Calu3 (cell line): Measurements from ENCODE around the gene CPA4. TPM values are rescaled to one million over a fixed set of nuclear protein-coding genes. Genes with fewer than 3 reads are reported as not detected.
"Not testable (repeated sequence)": the region's sequence is repeated elsewhere in the genome, so short reads cannot be mapped to it uniquely, and the experiment has no call there.

Experiments
- Bru-seq: library from RNA; stranded (reverse); fragments of 400-500 nt; gene quantifications from one replicate; lab custom pipeline; 2021; lab: Mats Ljungman, UMichigan
- BruChase-seq, 2 experiments: library from RNA; stranded (reverse); fragments of 400-500 nt; gene quantifications; one replicate each; lab custom pipeline; 2021; lab: Mats Ljungman, UMichigan
- BruUV-seq: library from RNA; stranded (reverse); fragments of 400-500 nt; replicated peaks from 2 replicates; lab custom pipeline; 2021; lab: Mats Ljungman, UMichigan
- CTCF ChIA-PET: fragments of 300-600 bp; sonication (Branson Sonifier 250); formaldehyde crosslinking; loops from one replicate; lab custom pipeline; 2022; ENCODE audit warnings: antibody characterized with exemption; lab: Charles Lee
- DNase-seq: peaks from one replicate; pipeline ENCODE4 v3.0.0; 2022
- H3K27ac Mint-ChIP-seq: one replicate; pipeline ENCODE4 v1.8.0; 2022; ENCODE audit warnings: mixed read lengths; ENCODE audit not compliant: unreplicated experiment
- H3K27me3 Mint-ChIP-seq: one replicate; pipeline ENCODE4 v1.8.0; 2022; ENCODE audit warnings: mixed read lengths; ENCODE audit not compliant: unreplicated experiment
- H3K36me3 Mint-ChIP-seq: one replicate; pipeline ENCODE4 v1.8.0; 2022; ENCODE audit warnings: mild to moderate bottlenecking, moderate library complexity, mixed read lengths; ENCODE audit not compliant: insufficient read depth, unreplicated experiment
- H3K4me1 Mint-ChIP-seq: one replicate; pipeline ENCODE4 v1.8.0; 2022; ENCODE audit warnings: mild to moderate bottlenecking, low read depth, mixed read lengths; ENCODE audit not compliant: unreplicated experiment
- H3K4me3 Mint-ChIP-seq: one replicate; pipeline ENCODE4 v1.8.0; 2022; ENCODE audit warnings: mild to moderate bottlenecking, low read depth, moderate library complexity, mixed read lengths; ENCODE audit not compliant: unreplicated experiment
- H3K9me3 Mint-ChIP-seq: one replicate; pipeline ENCODE4 v1.8.0; 2022; ENCODE audit warnings: low read depth, mixed read lengths; ENCODE audit not compliant: unreplicated experiment
- intact Hi-C: fragments of 100-400 bp; cut with micrococcal nuclease; formaldehyde crosslinking; loops from one replicate; pipeline ENCODE4 v1.10.0; 2022; ENCODE audit not compliant: unreplicated experiment
- long read RNA-seq: library from polyadenylated mRNA; stranded (forward); transcript quantifications from one replicate; pipeline ENCODE4 v2.0.0, GENCODE V29; 2022
- total RNA-seq: library from RNA; stranded (reverse); gene quantifications from 2 replicates; pipeline ENCODE4 v1.2.3, GENCODE V29; 2022
- TF ChIP-seq, protein P1 (sequence below): fragments of 200-600 bp; IDR thresholded peaks from one replicate; pipeline ENCODE4 v1.8.0; 2022; ENCODE audit warnings: antibody characterized with exemption; ENCODE audit not compliant: unreplicated experiment

Gene CPA4, protein sequence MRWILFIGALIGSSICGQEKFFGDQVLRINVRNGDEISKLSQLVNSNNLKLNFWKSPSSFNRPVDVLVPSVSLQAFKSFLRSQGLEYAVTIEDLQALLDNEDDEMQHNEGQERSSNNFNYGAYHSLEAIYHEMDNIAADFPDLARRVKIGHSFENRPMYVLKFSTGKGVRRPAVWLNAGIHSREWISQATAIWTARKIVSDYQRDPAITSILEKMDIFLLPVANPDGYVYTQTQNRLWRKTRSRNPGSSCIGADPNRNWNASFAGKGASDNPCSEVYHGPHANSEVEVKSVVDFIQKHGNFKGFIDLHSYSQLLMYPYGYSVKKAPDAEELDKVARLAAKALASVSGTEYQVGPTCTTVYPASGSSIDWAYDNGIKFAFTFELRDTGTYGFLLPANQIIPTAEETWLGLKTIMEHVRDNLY
- total RNA-seq (not detected in 2 replicates), Bru-seq, nascent RNA (percentile 5 among the genes with signal in this experiment), BruChase-seq, experiment 1, labeled RNA remaining after a 6-hour chase (percentile 5 among the genes with signal in this experiment), BruChase-seq, experiment 2, labeled RNA remaining after a 2-hour chase (percentile 7 among the genes with signal in this experiment)
- long read RNA-seq = 0 reads

DNA sequence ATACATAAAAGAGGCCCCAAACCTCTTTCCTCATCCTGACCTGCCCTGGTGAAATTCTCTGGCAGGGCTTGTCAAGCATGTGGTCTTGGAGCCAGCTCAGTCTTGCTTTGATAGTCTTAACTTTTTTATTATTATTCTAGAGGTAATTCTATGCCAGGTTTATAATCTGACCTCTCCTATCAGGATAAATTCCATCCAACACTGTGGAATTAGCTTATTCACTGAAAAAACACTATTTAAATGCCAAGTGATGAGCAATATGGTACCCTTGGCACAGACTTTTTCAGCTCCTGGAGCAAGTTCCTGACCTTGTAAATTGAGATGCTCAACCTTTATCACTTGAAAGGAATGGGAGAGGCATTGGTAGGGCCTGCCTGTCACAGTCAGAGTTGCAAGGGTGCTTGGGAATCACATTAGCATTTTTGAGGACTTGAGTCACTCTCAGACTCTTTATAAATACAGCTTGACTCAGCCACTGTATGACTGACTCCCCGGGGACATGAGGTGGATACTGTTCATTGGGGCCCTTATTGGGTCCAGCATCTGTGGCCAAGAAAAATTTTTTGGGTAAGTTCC is at the start of gene CPA4:
TSS of gene CPA4 (plus strand) at position 480 of the 576 bp plus-strand sequence. CDS start at position 500, 20 bp downstream.
- Mint-ChIP-seq H3K4me3 (no peak within 1 kb of the TSS), H3K36me3 (no peaks in the 10 kb centered on the region), H3K27me3 (no peaks in the 10 kb centered on the region), H3K4me1 (peaks cover 7% of the 10 kb centered on the region), H3K9me3 (no peaks in the 10 kb centered on the region), H3K27ac (no peak within 1 kb of the TSS)
- CTCF ChIA-PET = interaction anchor here (0.6 to 1.1 kb wide), 2 partner anchors 209 to 539 kb away, joined by 3 read pairs; no protein-coding TSS in a partner anchor
- intact Hi-C loops = no loop called here
- DNase-seq = no peak
- no TSS peak for BruUV-seq
- TF ChIP-seq, protein P1, sequence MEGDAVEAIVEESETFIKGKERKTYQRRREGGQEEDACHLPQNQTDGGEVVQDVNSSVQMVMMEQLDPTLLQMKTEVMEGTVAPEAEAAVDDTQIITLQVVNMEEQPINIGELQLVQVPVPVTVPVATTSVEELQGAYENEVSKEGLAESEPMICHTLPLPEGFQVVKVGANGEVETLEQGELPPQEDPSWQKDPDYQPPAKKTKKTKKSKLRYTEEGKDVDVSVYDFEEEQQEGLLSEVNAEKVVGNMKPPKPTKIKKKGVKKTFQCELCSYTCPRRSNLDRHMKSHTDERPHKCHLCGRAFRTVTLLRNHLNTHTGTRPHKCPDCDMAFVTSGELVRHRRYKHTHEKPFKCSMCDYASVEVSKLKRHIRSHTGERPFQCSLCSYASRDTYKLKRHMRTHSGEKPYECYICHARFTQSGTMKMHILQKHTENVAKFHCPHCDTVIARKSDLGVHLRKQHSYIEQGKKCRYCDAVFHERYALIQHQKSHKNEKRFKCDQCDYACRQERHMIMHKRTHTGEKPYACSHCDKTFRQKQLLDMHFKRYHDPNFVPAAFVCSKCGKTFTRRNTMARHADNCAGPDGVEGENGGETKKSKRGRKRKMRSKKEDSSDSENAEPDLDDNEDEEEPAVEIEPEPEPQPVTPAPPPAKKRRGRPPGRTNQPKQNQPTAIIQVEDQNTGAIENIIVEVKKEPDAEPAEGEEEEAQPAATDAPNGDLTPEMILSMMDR = no peak

DNA sequence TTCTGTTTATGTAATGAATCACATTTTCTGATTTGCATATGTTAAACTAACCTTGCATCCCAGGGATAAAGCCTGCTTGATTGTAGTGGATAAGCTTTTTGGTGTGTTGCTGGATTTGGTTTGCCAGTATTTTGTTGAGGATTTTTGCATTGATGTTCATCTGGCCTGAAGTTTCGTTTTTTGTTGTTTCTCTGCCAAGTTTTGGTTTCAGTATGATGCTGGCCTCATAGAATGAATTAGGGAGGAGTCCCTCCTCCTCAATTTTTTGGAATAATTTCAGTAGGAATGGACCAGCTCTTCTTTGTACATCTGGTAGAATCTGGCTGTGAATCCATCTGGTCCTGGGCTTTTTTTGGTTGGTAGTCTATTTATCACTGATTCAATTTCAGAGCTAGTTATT is 49.5 kb upstream of the CPA4 start:
- peaks cover 22% of the 10 kb centered on the region for H3K27me3 Mint-ChIP-seq
- not testable (repeated sequence) for BruUV-seq, H3K4me1 Mint-ChIP-seq

DNA sequence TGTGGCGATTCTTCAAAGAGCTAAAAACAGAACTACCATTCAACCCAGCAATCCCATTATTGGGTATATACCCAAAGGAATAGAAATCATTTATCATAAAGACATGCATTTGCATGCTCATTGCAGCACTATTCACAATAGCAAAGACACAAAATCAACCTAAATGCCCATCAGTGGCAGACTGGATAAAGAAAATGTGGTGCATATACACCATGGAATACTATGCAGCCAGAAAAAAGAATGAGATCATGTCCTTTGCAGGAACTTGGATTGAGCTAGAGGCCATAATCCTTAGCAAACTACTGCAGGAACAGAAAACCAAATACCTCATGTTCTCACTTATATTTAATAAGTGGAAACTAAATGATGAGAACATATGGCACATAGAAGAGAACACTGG is 46.5 kb upstream of the CPA4 start:
- H3K9me3 Mint-ChIP-seq = not testable (repeated sequence)

More for the DNA sequence above, 49.5 kb upstream of the CPA4 start:
- intact Hi-C loops = loop anchor here (2.0 to 5.0 kb wide), 3 partner anchors 244 to 589 kb away; no protein-coding TSS in a partner anchor
- H3K36me3 Mint-ChIP-seq, H3K9me3 Mint-ChIP-seq, CTCF ChIA-PET, H3K4me3 Mint-ChIP-seq, H3K27ac Mint-ChIP-seq, DNase-seq: not testable (repeated sequence)

DNA sequence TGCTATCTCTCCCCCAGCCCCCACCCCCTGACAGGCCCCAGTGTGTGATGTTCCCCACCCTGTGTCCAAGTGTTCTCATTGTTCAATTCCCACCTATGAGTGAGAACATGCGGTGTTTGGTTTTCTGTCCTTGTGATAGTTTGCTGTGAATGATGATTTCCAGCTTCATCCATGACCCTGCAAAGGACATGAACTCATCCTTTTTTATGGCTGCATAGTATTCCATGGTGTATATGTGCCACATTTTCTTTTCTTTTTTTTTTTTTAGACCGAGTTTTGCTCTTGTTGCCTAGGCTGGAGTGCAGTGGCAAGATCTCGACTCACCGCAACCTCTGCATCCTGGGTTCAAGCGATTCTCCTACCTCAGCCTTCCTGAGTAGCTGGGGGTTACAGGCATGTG is 44.1 kb upstream of the CPA4 start:
- intact Hi-C loops, CTCF ChIA-PET, H3K9me3 Mint-ChIP-seq, H3K27ac Mint-ChIP-seq, H3K4me1 Mint-ChIP-seq, H3K4me3 Mint-ChIP-seq, H3K36me3 Mint-ChIP-seq, BruUV-seq, DNase-seq: not testable (repeated sequence)
- H3K27me3 Mint-ChIP-seq = peaks cover 48% of the 10 kb centered on the region

More for the DNA sequence above, 46.5 kb upstream of the CPA4 start:
- H3K4me3 Mint-ChIP-seq, intact Hi-C loops, H3K27ac Mint-ChIP-seq, DNase-seq, H3K36me3 Mint-ChIP-seq, CTCF ChIA-PET, BruUV-seq, H3K4me1 Mint-ChIP-seq: not testable (repeated sequence)
- peaks cover 28% of the 10 kb centered on the region for H3K27me3 Mint-ChIP-seq

DNA sequence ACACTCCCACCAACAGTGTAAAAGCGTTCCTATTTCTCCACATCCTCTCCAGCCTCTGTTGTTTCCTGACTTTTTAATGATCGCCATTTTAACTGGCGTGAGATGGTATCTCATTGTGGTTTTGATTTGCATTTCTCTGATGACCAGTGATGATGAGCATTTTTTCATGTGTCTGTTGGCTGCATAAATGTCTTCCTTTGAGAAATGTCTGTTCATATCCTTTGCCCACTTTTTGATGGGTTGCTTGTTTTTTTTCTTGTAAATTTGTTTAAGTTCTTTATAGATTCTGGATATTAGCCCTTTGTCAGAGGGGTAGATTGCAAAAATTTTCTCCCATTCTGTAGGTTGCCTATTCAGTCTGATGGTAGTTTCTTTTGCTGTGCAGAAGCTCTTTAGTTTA is 43.3 kb upstream of the CPA4 start:
- H3K4me3 Mint-ChIP-seq, DNase-seq, H3K9me3 Mint-ChIP-seq, H3K36me3 Mint-ChIP-seq, BruUV-seq, H3K4me1 Mint-ChIP-seq, intact Hi-C loops, CTCF ChIA-PET, H3K27ac Mint-ChIP-seq: not testable (repeated sequence)
- peaks cover 45% of the 10 kb centered on the region for H3K27me3 Mint-ChIP-seq

DNA sequence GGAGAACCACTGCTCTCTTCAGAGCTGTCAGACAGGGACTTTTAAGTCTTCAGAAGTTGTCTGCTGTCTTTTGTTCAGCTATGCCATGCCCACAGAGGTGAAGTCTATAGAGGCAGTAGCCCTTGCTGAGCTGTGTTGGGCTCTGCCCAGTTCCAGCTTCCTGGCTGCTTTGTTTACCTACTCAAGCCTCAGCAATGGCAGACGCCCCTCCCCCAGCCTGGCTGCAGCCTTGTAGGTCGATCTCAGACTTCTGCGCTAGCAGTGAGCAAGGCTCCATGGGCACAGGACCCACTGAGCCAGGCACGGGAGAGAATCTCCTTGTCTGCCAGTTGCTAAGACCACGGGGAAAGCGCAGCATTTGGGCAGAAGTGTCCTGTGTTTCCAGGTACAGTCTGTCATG is 38.4 kb upstream of the CPA4 start:
- DNase-seq = no peak
- intact Hi-C loops = no loop called here
- no peaks in the 10 kb centered on the region for H3K4me1 Mint-ChIP-seq
- H3K4me3 Mint-ChIP-seq = no peak overlapping the region
- CTCF ChIA-PET = no interaction called here
- TF ChIP-seq, protein P1 = no peak
- peaks cover 35% of the 10 kb centered on the region for H3K27me3 Mint-ChIP-seq
- H3K9me3 Mint-ChIP-seq = peaks cover 5% of the 10 kb centered on the region
- BruUV-seq = no TSS peak
- no peaks in the 10 kb centered on the region for H3K36me3 Mint-ChIP-seq
- no peak overlapping the region for H3K27ac Mint-ChIP-seq
